Transverse colon (tissue), 4 donors: Measurements from ENCODE around the gene AOPEP. TPM values are rescaled to one million over a fixed set of nuclear protein-coding genes. Genes with fewer than 3 reads are reported as not detected.

Source experiments
- DNase-seq: peaks from one replicate; pipeline ENCODE4 v3.0.0-alpha.2; 2019
- H3K27ac ChIP-seq, 4 donors: fragments of 200-600 bp; sonication (generic); 2 replicates each; pipeline ENCODE4 v1.5.1; 2016 to 2018; ENCODE audit warnings: inconsistent platforms in 4 of 4
- H3K27me3 ChIP-seq: fragments of 200-600 bp; sonication (generic); 2 replicates; pipeline ENCODE4 v1.5.1; 2017; ENCODE audit warnings: inconsistent platforms
- H3K36me3 ChIP-seq, 4 donors: fragments of 200-600 bp; sonication (generic); 2 replicates each; pipeline ENCODE4 v1.5.1; 2017 to 2019; ENCODE audit warnings: inconsistent platforms in 4 of 4
- H3K4me1 ChIP-seq, 4 donors: fragments of 200-600 bp; sonication (generic); 2 replicates each; pipeline ENCODE4 v1.5.1; 2017 to 2020; ENCODE audit warnings: inconsistent platforms in 4 of 4
- H3K4me3 ChIP-seq, 4 donors: fragments of 200-600 bp; sonication (generic); 1 replicate in 1 of 4; 2 replicates in 3 of 4; pipeline versions ENCODE4 v1.5.1 to v1.6.1; 2017 to 2019; ENCODE audit warnings: inconsistent platforms in 4 of 4
- H3K9me3 ChIP-seq, 2 donors: fragments of 200-600 bp; sonication (generic); 2 replicates each; pipeline ENCODE4 v1.5.1; 2017 to 2019; ENCODE audit warnings: inconsistent platforms in 2 of 2
- EP300 ChIP-seq: sonication (generic); formaldehyde crosslinking; IDR thresholded peaks from one replicate; pipeline ENCODE4 v1.6.1; 2017; ENCODE audit warnings: antibody characterized with exemption, low read depth
- POLR2A ChIP-seq: fragments of 450-650 bp; IDR thresholded peaks from one replicate; pipeline ENCODE4 v1.6.1; 2016; ENCODE audit warnings: antibody characterized with exemption, mild to moderate bottlenecking, moderate library complexity
- POLR2AphosphoS5 ChIP-seq, 3 donors: sonication (generic); formaldehyde crosslinking; IDR thresholded peaks; one replicate each; pipeline ENCODE4 v1.6.1; 2016; ENCODE audit warnings: antibody characterized with exemption in 3 of 3
- WGBS, 2 donors: methylation state at CpG; one replicate each; pipeline ENCODE4 v1.1.5; 2018; ENCODE audit warnings: low coverage in 1 of 2; 5-methylcytosine and 5-hydroxymethylcytosine counted together
- in situ Hi-C, 4 donors: fragments of 200-750 bp; cut with MboI; loops; one replicate each; pipeline versions ENCODE4 v1.15.0 to v1.15.1; 2017; ENCODE audit warnings: low sequenced_read_pairs in 3 of 4, low pct_ligation_motif_present in 1 of 4, low pct_unique_long_range_greater_than_20kb in 1 of 4
- intact Hi-C: fragments of 100-400 bp; cut with DNase I; formaldehyde crosslinking; loops from one replicate; pipeline ENCODE4 v1.15.1; 2023; ENCODE audit warnings: low total_unique reads
- total RNA-seq, 4 donors: library from RNA; depleted of rRNA; stranded (reverse); fragments of >200 nt; gene quantifications; one replicate each; pipeline ENCODE4 v1.1.0, GENCODE V29; 2016
- TF ChIP-seq, protein P1 (sequence below), 5 experiments: fragments of 200-600 bp in 3 of 5; fragments of 450-650 bp in 2 of 5; sonication (generic) in 3 of 5; IDR thresholded peaks; 1 replicate in 2 of 5; 2 replicates in 3 of 5; pipeline ENCODE4 v1.5.1; 2016 to 2017; ENCODE audit warnings: antibody characterized with exemption in 5 of 5, inconsistent platforms in 3 of 5, mild to moderate bottlenecking in 2 of 5, moderate library complexity in 1 of 5

Gene AOPEP
- total RNA-seq, 4 donors from 2014 or later = 53.0 to 129 (median 92.7) TPM

DNA sequence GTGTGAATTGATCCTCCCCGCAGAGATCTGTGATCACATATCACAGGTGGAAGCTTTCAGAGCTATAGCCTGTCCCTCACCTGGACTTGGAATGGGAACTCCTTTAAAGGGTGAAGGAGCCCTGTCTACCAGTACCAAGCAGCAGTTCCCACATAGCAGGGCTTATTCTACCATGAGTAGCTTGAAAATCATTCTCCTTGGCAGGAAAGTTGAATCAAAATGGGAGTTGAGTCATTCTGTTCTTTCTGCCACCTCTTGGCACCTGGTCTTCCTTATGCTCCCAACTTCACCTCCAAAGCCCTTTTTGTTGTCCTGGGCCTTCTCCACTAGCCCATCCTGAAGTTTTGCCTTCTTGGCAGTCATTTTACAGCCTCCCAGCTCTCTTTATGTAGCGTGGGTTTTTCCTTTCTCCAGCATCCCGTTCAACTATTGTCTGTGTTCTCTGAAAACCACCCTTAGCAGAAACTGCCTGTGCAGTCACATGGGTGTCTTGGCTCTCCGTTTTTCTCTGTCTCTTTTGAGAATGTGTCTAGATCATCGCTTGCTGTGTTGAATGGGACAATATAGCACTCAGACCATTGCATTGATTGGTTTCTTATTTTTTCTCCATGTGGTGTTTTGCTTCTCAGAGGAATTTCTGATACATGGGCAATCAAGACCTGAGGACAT, 222.2 kb downstream of the AOPEP start:
- TF ChIP-seq, protein P1, sequence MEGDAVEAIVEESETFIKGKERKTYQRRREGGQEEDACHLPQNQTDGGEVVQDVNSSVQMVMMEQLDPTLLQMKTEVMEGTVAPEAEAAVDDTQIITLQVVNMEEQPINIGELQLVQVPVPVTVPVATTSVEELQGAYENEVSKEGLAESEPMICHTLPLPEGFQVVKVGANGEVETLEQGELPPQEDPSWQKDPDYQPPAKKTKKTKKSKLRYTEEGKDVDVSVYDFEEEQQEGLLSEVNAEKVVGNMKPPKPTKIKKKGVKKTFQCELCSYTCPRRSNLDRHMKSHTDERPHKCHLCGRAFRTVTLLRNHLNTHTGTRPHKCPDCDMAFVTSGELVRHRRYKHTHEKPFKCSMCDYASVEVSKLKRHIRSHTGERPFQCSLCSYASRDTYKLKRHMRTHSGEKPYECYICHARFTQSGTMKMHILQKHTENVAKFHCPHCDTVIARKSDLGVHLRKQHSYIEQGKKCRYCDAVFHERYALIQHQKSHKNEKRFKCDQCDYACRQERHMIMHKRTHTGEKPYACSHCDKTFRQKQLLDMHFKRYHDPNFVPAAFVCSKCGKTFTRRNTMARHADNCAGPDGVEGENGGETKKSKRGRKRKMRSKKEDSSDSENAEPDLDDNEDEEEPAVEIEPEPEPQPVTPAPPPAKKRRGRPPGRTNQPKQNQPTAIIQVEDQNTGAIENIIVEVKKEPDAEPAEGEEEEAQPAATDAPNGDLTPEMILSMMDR (IDR thresholded peaks at IDR 0.05) = no peak
- TF ChIP-seq EP300 (no peak), POLR2A (no peak), POLR2AphosphoS5 (IDR thresholded peaks at IDR 0.05) (no peak)
- H3K36me3 ChIP-seq = no peaks in the 10 kb centered on the region
- H3K4me3 ChIP-seq = no peak overlapping the region
- no peaks in the 10 kb centered on the region for H3K27me3 ChIP-seq
- in situ Hi-C loops (loop anchor here in 1 of 4 donors (25.0 kb wide), 1 partner anchor 111 kb away; no protein-coding TSS in a partner anchor), intact Hi-C loops (no loop called here)
- 90 to 94% methylated on average over 2 to 5 of the region's 5 CpGs for WGBS, 2 donors
- peaks cover 26 to 51% (median 33%) of the 10 kb centered on the region in 4 donors for H3K4me1 ChIP-seq
- DNase-seq = no peak
- no peaks in the 10 kb centered on the region for H3K9me3 ChIP-seq
- no peak overlapping the region for H3K27ac ChIP-seq

DNA sequence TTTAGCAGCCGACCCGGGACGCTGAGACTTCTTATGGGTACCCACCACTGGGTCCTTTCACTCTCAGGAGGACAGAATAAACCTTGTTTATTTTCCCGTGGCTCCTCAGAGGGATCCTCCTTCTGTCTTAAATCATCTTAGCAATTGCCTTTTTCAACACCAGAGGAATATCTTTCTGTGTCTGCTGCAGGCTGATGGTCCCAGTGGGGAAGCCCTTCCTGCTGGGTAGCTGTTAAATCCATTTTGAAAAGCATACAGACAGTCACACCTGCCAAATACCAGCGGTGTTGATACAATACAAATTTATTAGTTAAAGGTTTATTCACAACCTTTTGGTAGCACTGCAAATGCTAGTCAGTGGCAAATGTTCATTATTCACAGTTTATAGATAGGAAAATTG, 222.9 kb downstream of the AOPEP start:
- no peaks in the 10 kb centered on the region for H3K36me3 ChIP-seq
- no peak for DNase-seq
- TF ChIP-seq, protein P1 (IDR thresholded peaks at IDR 0.05) = no peak
- no peak for TF ChIP-seq POLR2AphosphoS5 (IDR thresholded peaks at IDR 0.05)
- H3K4me1 ChIP-seq = peaks cover 26 to 46% (median 32%) of the 10 kb centered on the region in 4 donors
- intact Hi-C loops = no loop called here
- in situ Hi-C loops = loop anchor here in 1 of 4 donors (25.0 kb wide), 1 partner anchor 112 kb away; no protein-coding TSS in a partner anchor
- H3K9me3 ChIP-seq = no peaks in the 10 kb centered on the region
- H3K4me3 ChIP-seq = no peak overlapping the region
- no peak overlapping the region for H3K27ac ChIP-seq
- 59 to 89% methylated on average over 2 to 5 of the region's 5 CpGs for WGBS, 2 donors
- no peaks in the 10 kb centered on the region for H3K27me3 ChIP-seq

DNA sequence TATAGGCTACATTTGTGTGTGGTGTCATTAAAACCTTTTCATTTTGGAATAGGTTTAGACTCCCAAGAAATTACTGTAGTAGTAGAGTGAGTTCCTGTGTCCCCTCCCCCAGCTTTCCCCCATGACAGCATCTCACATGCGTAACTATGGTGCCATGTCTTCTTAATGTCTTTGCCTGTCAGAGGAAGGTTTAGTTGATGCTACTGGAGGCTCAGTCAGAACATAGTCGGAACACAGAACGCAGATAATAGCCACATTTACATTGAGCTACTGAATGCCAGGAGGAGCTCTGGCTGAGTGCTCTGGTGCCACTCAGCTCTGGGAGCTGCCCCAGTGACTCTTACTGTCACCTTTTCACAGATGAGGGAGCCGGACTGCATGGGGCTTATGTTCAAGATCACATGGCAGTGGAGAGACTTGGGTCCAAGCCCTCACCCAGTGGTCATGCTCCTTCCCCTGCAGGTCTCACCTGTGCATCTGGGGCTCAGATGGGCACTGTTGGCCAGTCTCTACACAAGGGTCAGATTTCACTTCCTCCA, 223.6 kb downstream of the AOPEP start:
- intact Hi-C loops = no loop called here
- Histone ChIP-seq H3K4me1 (peaks cover 26 to 39% (median 29%) of the 10 kb centered on the region in 4 donors), H3K4me3 (no peak overlapping the region), H3K36me3 (no peaks in the 10 kb centered on the region), H3K27me3 (no peaks in the 10 kb centered on the region), H3K27ac (no peak overlapping the region), H3K9me3 (no peaks in the 10 kb centered on the region)
- 91 to 100% methylated on average over 1 to 4 of the region's 4 CpGs for WGBS, 2 donors
- TF ChIP-seq POLR2AphosphoS5 (IDR thresholded peaks at IDR 0.05) (no peak), EP300 (no peak)
- in situ Hi-C loops = no loop called here
- no peak for DNase-seq

DNA sequence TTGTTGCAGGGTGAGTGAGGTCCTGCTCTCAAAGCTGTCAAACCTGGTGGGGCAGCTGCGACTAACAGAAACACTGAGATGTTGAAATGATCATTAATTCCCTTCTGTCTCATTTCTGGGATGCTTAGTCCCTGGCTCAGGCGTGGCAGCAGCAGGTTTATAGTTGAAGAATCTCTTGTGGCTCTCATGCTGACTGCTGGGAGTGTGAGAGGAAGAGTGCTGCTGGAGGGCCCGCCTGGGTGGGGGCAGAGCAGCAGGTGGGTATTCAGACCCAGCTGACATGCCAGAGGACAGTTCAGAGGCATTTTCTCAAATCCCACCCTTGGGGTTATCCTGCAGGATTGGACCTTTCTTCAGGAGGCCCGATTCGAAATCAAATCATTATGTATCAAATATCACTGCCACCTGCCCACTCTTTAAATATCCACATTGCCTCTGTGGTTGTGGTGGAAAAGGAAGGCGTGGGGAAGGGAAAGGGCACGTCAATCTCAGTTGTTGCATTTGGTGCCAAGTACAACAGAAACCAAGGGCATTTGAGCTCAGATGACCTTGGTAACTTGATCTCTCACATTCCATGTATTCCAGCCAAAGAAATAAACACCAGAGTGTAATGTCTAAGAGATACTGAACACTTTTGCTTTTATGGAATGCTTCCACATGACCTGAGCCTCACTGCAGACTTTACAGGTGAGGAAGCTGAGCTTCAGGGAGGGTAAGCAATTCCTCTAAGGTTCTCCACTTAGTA, 224.3 kb downstream of the AOPEP start:
- Histone ChIP-seq H3K27me3 (no peaks in the 10 kb centered on the region), H3K4me1 (peaks cover 22 to 32% (median 24%) of the 10 kb centered on the region in 4 donors), H3K9me3 (no peaks in the 10 kb centered on the region), H3K27ac (peak overlapping the region; percentile 40 to 56 (median 44)), H3K4me3 (no peak overlapping the region), H3K36me3 (no peaks in the 10 kb centered on the region)
- TF ChIP-seq, protein P1 (IDR thresholded peaks at IDR 0.05) = no peak
- TF ChIP-seq POLR2AphosphoS5 (IDR thresholded peaks at IDR 0.05) = no peak
- no peak for TF ChIP-seq POLR2A
- no peak for TF ChIP-seq EP300
- no peak for DNase-seq
- WGBS, 2 donors = 25 to 56% methylated on average over 2 to 7 of the region's 7 CpGs
- in situ Hi-C loops = no loop called here
- intact Hi-C loops = no loop called here
